Neural progenitor cell (in vitro differentiated cells): ENCODE measurements around the gene NCKAP5. TPM values are rescaled to one million over a fixed set of nuclear protein-coding genes. Genes with fewer than 3 reads are reported as not detected.
"Not testable (repeated sequence)": the region's sequence is repeated elsewhere in the genome, so short reads cannot be mapped to it uniquely, and the experiment has no call there.

Experiments
- DNase-seq: peaks from one replicate; pipeline ENCODE4 v3.0.0-alpha.2; 2016; ENCODE audit warnings: low spot score
- H2AFZ ChIP-seq: fragments of 200-600 bp; sonication (generic); replicated peaks from 2 replicates; pipeline ENCODE4 v1.6.1; 2016; ENCODE audit warnings: antibody characterized with exemption
- H3F3A ChIP-seq: fragments of 200-600 bp; sonication (generic); 2 replicates; pipeline ENCODE4 v1.6.1; 2016; ENCODE audit warnings: antibody characterized with exemption, low read depth
- H3K27ac ChIP-seq: fragments of 200-600 bp; sonication (generic); 2 replicates; pipeline ENCODE4 v1.5.1; 2016; ENCODE audit warnings: mild to moderate bottlenecking
- H3K27me3 ChIP-seq: fragments of 200-600 bp; sonication (generic); 2 replicates; pipeline ENCODE4 v1.6.1; 2016; ENCODE audit warnings: mild to moderate bottlenecking, moderate library complexity
- H3K36me3 ChIP-seq: fragments of 200-600 bp; sonication (generic); 2 replicates; pipeline ENCODE4 v1.5.1; 2016
- H3K4me1 ChIP-seq: fragments of 200-600 bp; sonication (generic); 2 replicates; pipeline ENCODE4 v1.6.1; 2016; ENCODE audit warnings: mixed run types
- H3K4me2 ChIP-seq: fragments of 200-600 bp; sonication (generic); 2 replicates; pipeline ENCODE4 v1.6.1; 2016
- H3K4me3 ChIP-seq: fragments of 200-600 bp; sonication (generic); 2 replicates; pipeline ENCODE4 v1.5.1; 2016
- H3K79me2 ChIP-seq: fragments of 200-600 bp; sonication (generic); 2 replicates; pipeline ENCODE4 v1.6.1; 2016; ENCODE audit warnings: low read depth
- H3K9ac ChIP-seq: fragments of 200-600 bp; sonication (generic); 2 replicates; pipeline ENCODE4 v1.6.1; 2016
- H3K9me3 ChIP-seq: fragments of 200-600 bp; sonication (generic); 2 replicates; pipeline ENCODE4 v1.5.1; 2016; ENCODE audit warnings: low read depth
- H4K20me1 ChIP-seq: fragments of 200-600 bp; sonication (generic); 2 replicates; pipeline ENCODE4 v1.6.1; 2016; ENCODE audit warnings: low read depth
- H3K27ac Mint-ChIP-seq: 3 replicates; pipeline ENCODE4 v1.8.0; 2021; ENCODE audit warnings: mixed read lengths
- H3K27me3 Mint-ChIP-seq: 2 replicates; pipeline ENCODE4 v1.8.0; 2022; ENCODE audit warnings: low read depth, mild to moderate bottlenecking, inconsistent platforms, moderate library complexity, mixed read lengths; ENCODE audit not compliant: insufficient read depth
- H3K36me3 Mint-ChIP-seq: 3 replicates; pipeline ENCODE4 v1.8.0; 2021; ENCODE audit warnings: mixed read lengths
- H3K4me1 Mint-ChIP-seq: 3 replicates; pipeline ENCODE4 v1.8.0; 2021; ENCODE audit warnings: mixed read lengths
- H3K4me3 Mint-ChIP-seq: 3 replicates; pipeline ENCODE4 v1.8.0; 2021; ENCODE audit warnings: mild to moderate bottlenecking, moderate library complexity, mixed read lengths
- H3K9me3 Mint-ChIP-seq: 3 replicates; pipeline ENCODE4 v1.8.0; 2020; ENCODE audit warnings: mixed read lengths
- CTCF ChIP-seq: fragments of 200-600 bp; sonication (generic); IDR thresholded peaks from 2 replicates; pipeline ENCODE4 v1.5.1; 2017; ENCODE audit warnings: antibody characterized with exemption, mild to moderate bottlenecking
- EZH2 ChIP-seq: fragments of 200-600 bp; sonication (generic); IDR thresholded peaks from 2 replicates; pipeline ENCODE4 v1.6.1; 2017; ENCODE audit warnings: antibody characterized with exemption, mild to moderate bottlenecking, moderate library complexity
- EZH2phosphoT487 ChIP-seq: fragments of 200-600 bp; sonication (generic); IDR thresholded peaks from 2 replicates; pipeline ENCODE4 v1.6.1; 2017; ENCODE audit warnings: antibody characterized with exemption
- total RNA-seq: library from RNA; depleted of rRNA; stranded (reverse); fragments of >200 nt; gene quantifications from 2 replicates; pipeline ENCODE4 v1.2.3, GENCODE V29; 2015; ENCODE audit warnings: low replicate concordance

The NCKAP5 gene
- total RNA-seq, 1 donor from 2014 or later, result 0.47 TPM

GRCh38 chr2:132698347-132698746, 869.9 kb downstream of the NCKAP5 start:
- not testable (repeated sequence) for H3K27ac Mint-ChIP-seq, H3K9ac ChIP-seq, H2AFZ ChIP-seq, H3K27me3 ChIP-seq, H4K20me1 ChIP-seq, H3K27me3 Mint-ChIP-seq, H3K4me1 ChIP-seq, H3K9me3 ChIP-seq, H3K4me1 Mint-ChIP-seq, H3K4me2 ChIP-seq, H3K36me3 Mint-ChIP-seq, H3K4me3 ChIP-seq, H3F3A ChIP-seq, H3K27ac ChIP-seq, H3K9me3 Mint-ChIP-seq, H3K4me3 Mint-ChIP-seq, H3K79me2 ChIP-seq, H3K36me3 ChIP-seq, DNase-seq

GRCh38 chr2:132697556-132698205, 870.6 kb downstream of the NCKAP5 start:
- Histone ChIP-seq H3K27ac (no peak overlapping the region), H3K9ac (no peak overlapping the region), H3K9me3 (no peaks in the 10 kb centered on the region), H3K4me1 (no peaks in the 10 kb centered on the region), H3K36me3 (no peaks in the 10 kb centered on the region), H3K4me2 (no peak overlapping the region), H3K4me3 (no peak overlapping the region), H3K27me3 (no peaks in the 10 kb centered on the region), H2AFZ (no peak overlapping the region), H4K20me1 (no peaks in the 10 kb centered on the region), H3F3A (no peaks in the 10 kb centered on the region), H3K79me2 (no peaks in the 10 kb centered on the region)
- no peak overlapping the region for H3K27ac Mint-ChIP-seq
- peaks cover 4% of the 10 kb centered on the region for H3K36me3 Mint-ChIP-seq
- no peak overlapping the region for H3K4me3 Mint-ChIP-seq
- no peak for TF ChIP-seq EZH2phosphoT487
- TF ChIP-seq EZH2, result no peak
- TF ChIP-seq CTCF, result no peak
- H3K9me3 Mint-ChIP-seq, result no peaks in the 10 kb centered on the region
- H3K27me3 Mint-ChIP-seq, result peaks cover 2% of the 10 kb centered on the region
- no peaks in the 10 kb centered on the region for H3K4me1 Mint-ChIP-seq
- DNase-seq, result no peak

GRCh38 chr2:132692816-132693215, 875.4 kb downstream of the NCKAP5 start:
- no peaks in the 10 kb centered on the region for H3K4me1 ChIP-seq
- H3K4me2 ChIP-seq, result no peak overlapping the region
- no peak overlapping the region for H3K27ac Mint-ChIP-seq
- H3K27ac ChIP-seq, result no peak overlapping the region
- no peak overlapping the region for H2AFZ ChIP-seq
- H3K36me3 Mint-ChIP-seq, result peaks cover 4% of the 10 kb centered on the region
- H3K36me3 ChIP-seq, result no peaks in the 10 kb centered on the region
- no peaks in the 10 kb centered on the region for H4K20me1 ChIP-seq
- H3K4me1 Mint-ChIP-seq, result no peaks in the 10 kb centered on the region
- no peaks in the 10 kb centered on the region for H3K79me2 ChIP-seq
- no peak overlapping the region for H3K9ac ChIP-seq
- H3K4me3 ChIP-seq, result no peak overlapping the region
- TF ChIP-seq EZH2 (no peak), EZH2phosphoT487 (no peak), CTCF (no peak)
- no peaks in the 10 kb centered on the region for H3F3A ChIP-seq
- no peak overlapping the region for H3K4me3 Mint-ChIP-seq
- H3K9me3 ChIP-seq, result no peaks in the 10 kb centered on the region
- no peak for DNase-seq
- no peaks in the 10 kb centered on the region for H3K27me3 ChIP-seq
- H3K9me3 Mint-ChIP-seq, result no peaks in the 10 kb centered on the region
- peaks cover 2% of the 10 kb centered on the region for H3K27me3 Mint-ChIP-seq

GRCh38 chr2:132691556-132691955, 876.7 kb downstream of the NCKAP5 start:
- Histone ChIP-seq H3K27ac (no peak overlapping the region), H3K4me3 (no peak overlapping the region), H3K9ac (no peak overlapping the region), H2AFZ (no peak overlapping the region), H3K4me2 (no peak overlapping the region), H3K9me3 (no peaks in the 10 kb centered on the region), H4K20me1 (no peaks in the 10 kb centered on the region), H3F3A (no peaks in the 10 kb centered on the region), H3K36me3 (no peaks in the 10 kb centered on the region), H3K79me2 (no peaks in the 10 kb centered on the region), H3K27me3 (no peaks in the 10 kb centered on the region), H3K4me1 (no peaks in the 10 kb centered on the region)
- Mint-ChIP-seq H3K27ac (no peak overlapping the region), H3K9me3 (no peaks in the 10 kb centered on the region), H3K27me3 (peaks cover 2% of the 10 kb centered on the region), H3K4me1 (no peaks in the 10 kb centered on the region), H3K36me3 (peaks cover 4% of the 10 kb centered on the region), H3K4me3 (no peak overlapping the region)
- DNase-seq, result no peak
- TF ChIP-seq EZH2phosphoT487, result no peak
- TF ChIP-seq EZH2, result no peak
- no peak for TF ChIP-seq CTCF
